ENCODE results near the gene FAM107B. TPM values are rescaled to one million over a fixed set of nuclear protein-coding genes. Genes with fewer than 3 reads are reported as not detected.

The FAM107B gene
- total and polyA plus RNA-seq, 2 of the 4 experiments (the other 2 are of a cell fraction): 26.4 to 27.1 TPM

GRCh38 chr10:14678637-14679036 lies 96.1 kb downstream of the FAM107B start:
- Histone ChIP-seq H3K9me1 (ENCODE audit: insufficient read depth, low read length) (peaks cover 11% of the 10 kb centered on the region; the same call in 1 of the 2 replicates), H3K9ac (ENCODE audit: low read depth, low read length) (no peak overlapping the region), H3K56ac (ENCODE audit: extremely low read depth, insufficient read depth, low read length) (no peak overlapping the region), H2BK120ac (ENCODE audit: low read depth, low read length) (no peak overlapping the region), H2AK5ac (ENCODE audit: low read depth, low read length) (no peak overlapping the region), H3K4me3 (ENCODE audit: insufficient read depth, low read depth, low read length) (no peak overlapping the region), H3K4me2 (ENCODE audit: low read depth, low read length) (no peak overlapping the region), H3K14ac (replicated peaks; ENCODE audit: low read depth, low read length) (no peak overlapping the region), H4K20me1 (ENCODE audit: insufficient read depth, low read length) (no peaks in the 10 kb centered on the region), H3K27me3 (ENCODE audit: control insufficient read depth, insufficient read depth, low read length) (no peaks in the 10 kb centered on the region), H3K23ac (ENCODE audit: low read depth, low read length) (no peak overlapping the region), H3K4ac (ENCODE audit: low read depth, low read length) (no peak overlapping the region), H4K5ac (ENCODE audit: low read depth, low read length) (no peak overlapping the region), H3K18ac (ENCODE audit: low read depth, low read length) (no peak overlapping the region), H4K8ac (ENCODE audit: low read depth in 2 of 2, low read length in 2 of 2) (no peak overlapping the region), H2BK15ac (ENCODE audit: low read depth, low read length) (no peak overlapping the region), H3K79me1 (ENCODE audit: low read depth in 1 of 2, low read length in 2 of 2) (no peaks in the 10 kb centered on the region), H3K4me1 (ENCODE audit: control insufficient read depth, insufficient read depth, low read length) (peaks cover 11% of the 10 kb centered on the region), H2BK5ac (ENCODE audit: low read depth, low read length, poor library complexity, severe bottlenecking) (no peak overlapping the region), H4K91ac (ENCODE audit: insufficient read depth, low read depth, low read length) (no peak overlapping the region), H2AK9ac (replicated peaks; ENCODE audit: low read depth, low read length, poor library complexity) (no peak overlapping the region), H2AFZ (replicated peaks; ENCODE audit: low read length, poor library complexity) (no peak overlapping the region), H3K9me3 (ENCODE audit: control insufficient read depth, insufficient read depth, low read length) (peaks cover 2% of the 10 kb centered on the region; the same call in 1 of the 2 replicates), H2BK20ac (ENCODE audit: low read depth, low read length) (no peak overlapping the region), H3K27ac (ENCODE audit: insufficient read depth, low read length) (no peak overlapping the region), H3K36me3 (ENCODE audit: control insufficient read depth, insufficient read depth, low read length) (no peaks in the 10 kb centered on the region)
- no TSS peak for BruUV-seq (replicated peaks)
- POLR2A ChIA-PET (ENCODE audit: unreplicated experiment): no interaction called here
- no peak for TF ChIP-seq SMC3 (IDR thresholded peaks at IDR 0.05; ENCODE audit: low read depth, low read length)
- TF ChIP-seq, protein P1, sequence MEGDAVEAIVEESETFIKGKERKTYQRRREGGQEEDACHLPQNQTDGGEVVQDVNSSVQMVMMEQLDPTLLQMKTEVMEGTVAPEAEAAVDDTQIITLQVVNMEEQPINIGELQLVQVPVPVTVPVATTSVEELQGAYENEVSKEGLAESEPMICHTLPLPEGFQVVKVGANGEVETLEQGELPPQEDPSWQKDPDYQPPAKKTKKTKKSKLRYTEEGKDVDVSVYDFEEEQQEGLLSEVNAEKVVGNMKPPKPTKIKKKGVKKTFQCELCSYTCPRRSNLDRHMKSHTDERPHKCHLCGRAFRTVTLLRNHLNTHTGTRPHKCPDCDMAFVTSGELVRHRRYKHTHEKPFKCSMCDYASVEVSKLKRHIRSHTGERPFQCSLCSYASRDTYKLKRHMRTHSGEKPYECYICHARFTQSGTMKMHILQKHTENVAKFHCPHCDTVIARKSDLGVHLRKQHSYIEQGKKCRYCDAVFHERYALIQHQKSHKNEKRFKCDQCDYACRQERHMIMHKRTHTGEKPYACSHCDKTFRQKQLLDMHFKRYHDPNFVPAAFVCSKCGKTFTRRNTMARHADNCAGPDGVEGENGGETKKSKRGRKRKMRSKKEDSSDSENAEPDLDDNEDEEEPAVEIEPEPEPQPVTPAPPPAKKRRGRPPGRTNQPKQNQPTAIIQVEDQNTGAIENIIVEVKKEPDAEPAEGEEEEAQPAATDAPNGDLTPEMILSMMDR (conservative IDR thresholded peaks at IDR 0.05; ENCODE audit: low read depth, low read length): no peak
- TF ChIP-seq POLR2A (IDR thresholded peaks at IDR 0.05; ENCODE audit: low read depth, low read length): no peak
- TF ChIP-seq BHLHE40 (IDR thresholded peaks at IDR 0.05; ENCODE audit: low read depth, low read length): no peak
- TF ChIP-seq RAD21 (IDR thresholded peaks at IDR 0.05; ENCODE audit: low read length): no peak
- no peak for TF ChIP-seq MXI1 (IDR thresholded peaks at IDR 0.05; ENCODE audit: borderline replicate concordance, low read depth, low read length)
- no peak for ATAC-seq (ENCODE audit: low read depth)
- CTCF ChIA-PET: no interaction called here
- dilution Hi-C loops (cut with HindIII; ENCODE audit: low sequenced_read_pairs, unreplicated experiment) (no loop called here), intact Hi-C loops (cut with micrococcal nuclease) (no loop called here), in situ Hi-C loops (cut with MboI; ENCODE audit: low sequenced_read_pairs) (no loop called here)
- 100% methylated on average over 2 of the region's 3 CpGs; no CpG with 5 or more reads in 1 of the 2 experiments for WGBS, 2 experiments (ENCODE audit: extremely low coverage in 2 of 2, insufficient read length in 1 of 2)
- DNase-seq: no peak

Data from IMR-90 (cell line).